ENCODE results near the gene ATF4. TPM values are rescaled to one million over a fixed set of nuclear protein-coding genes. Genes with fewer than 3 reads are reported as not detected.
A peak's percentile ranks its signal among the peaks of the same experiment; 100 is the strongest.

Gene ATF4
- total RNA-seq, 1 experiment from 2014 or later, result 230 TPM

DNA sequence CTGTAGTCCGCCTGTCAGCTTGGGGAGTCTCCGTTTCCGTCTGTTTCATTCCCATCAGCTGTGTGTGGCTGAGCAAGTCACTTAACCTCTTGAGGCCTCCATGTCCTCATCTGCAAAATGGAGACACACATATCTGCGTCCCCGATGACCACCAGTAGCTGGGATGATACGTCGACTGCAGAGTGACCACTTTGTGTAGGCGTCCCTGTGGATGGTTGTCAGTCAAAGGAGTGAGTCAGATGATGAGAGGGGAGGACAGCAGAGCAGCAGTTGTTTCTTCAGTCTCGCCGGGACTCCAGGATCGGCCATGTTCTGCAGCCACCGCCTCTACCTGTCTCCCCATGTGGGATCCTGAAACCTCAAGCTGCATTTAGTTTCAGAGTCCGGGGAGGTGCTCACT lies 43.7 kb upstream of the ATF4 start:
- no peaks in the 10 kb centered on the region for H4K20me1 ChIP-seq (ENCODE audit: low read length)
- intact Hi-C loops (cut with micrococcal nuclease), result no loop called here
- H3K9ac ChIP-seq (ENCODE audit: low read length), result no peak overlapping the region
- no peaks in the 10 kb centered on the region for H3K9me3 ChIP-seq (ENCODE audit: low read length)
- CTCF ChIA-PET, result no interaction called here
- H3K27me3 ChIP-seq (ENCODE audit: low read length), result no peaks in the 10 kb centered on the region
- H3K27ac ChIP-seq (ENCODE audit: low read length), result no peak overlapping the region
- no peaks in the 10 kb centered on the region for H3F3A ChIP-seq (ENCODE audit: low read length, unreplicated experiment)
- no peaks in the 10 kb centered on the region for H3K4me1 ChIP-seq (ENCODE audit: insufficient read depth, low read length)
- no peaks in the 10 kb centered on the region for H3K79me2 ChIP-seq (ENCODE audit: low read length)
- no peak overlapping the region for H3K4me3 ChIP-seq (ENCODE audit: low read length)
- no peak overlapping the region for H2AFZ ChIP-seq (ENCODE audit: low read length)
- TF ChIP-seq EZH2 (IDR thresholded peaks at IDR 0.05; ENCODE audit: low read length, unreplicated experiment) (no peak), EZH2phosphoT487 (IDR thresholded peaks at IDR 0.05; ENCODE audit: borderline replicate concordance, low read length) (no peak)
- TF ChIP-seq, protein P1, sequence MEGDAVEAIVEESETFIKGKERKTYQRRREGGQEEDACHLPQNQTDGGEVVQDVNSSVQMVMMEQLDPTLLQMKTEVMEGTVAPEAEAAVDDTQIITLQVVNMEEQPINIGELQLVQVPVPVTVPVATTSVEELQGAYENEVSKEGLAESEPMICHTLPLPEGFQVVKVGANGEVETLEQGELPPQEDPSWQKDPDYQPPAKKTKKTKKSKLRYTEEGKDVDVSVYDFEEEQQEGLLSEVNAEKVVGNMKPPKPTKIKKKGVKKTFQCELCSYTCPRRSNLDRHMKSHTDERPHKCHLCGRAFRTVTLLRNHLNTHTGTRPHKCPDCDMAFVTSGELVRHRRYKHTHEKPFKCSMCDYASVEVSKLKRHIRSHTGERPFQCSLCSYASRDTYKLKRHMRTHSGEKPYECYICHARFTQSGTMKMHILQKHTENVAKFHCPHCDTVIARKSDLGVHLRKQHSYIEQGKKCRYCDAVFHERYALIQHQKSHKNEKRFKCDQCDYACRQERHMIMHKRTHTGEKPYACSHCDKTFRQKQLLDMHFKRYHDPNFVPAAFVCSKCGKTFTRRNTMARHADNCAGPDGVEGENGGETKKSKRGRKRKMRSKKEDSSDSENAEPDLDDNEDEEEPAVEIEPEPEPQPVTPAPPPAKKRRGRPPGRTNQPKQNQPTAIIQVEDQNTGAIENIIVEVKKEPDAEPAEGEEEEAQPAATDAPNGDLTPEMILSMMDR (conservative IDR thresholded peaks at IDR 0.05; ENCODE audit: low read depth, low read length), result no peak
- no peak overlapping the region for H3K4me2 ChIP-seq (ENCODE audit: low read length)
- no peaks in the 10 kb centered on the region for H3K9me2 ChIP-seq (replicated peaks; ENCODE audit: low read length)
- ATAC-seq, result no peak
- no peaks in the 10 kb centered on the region for H3K36me3 ChIP-seq (ENCODE audit: low read depth, low read length)
- no TSS peak for BruUV-seq (replicated peaks)
- DNase-seq, result no peak
- POLR2A ChIA-PET (ENCODE audit: unreplicated experiment), result no interaction called here

DNA sequence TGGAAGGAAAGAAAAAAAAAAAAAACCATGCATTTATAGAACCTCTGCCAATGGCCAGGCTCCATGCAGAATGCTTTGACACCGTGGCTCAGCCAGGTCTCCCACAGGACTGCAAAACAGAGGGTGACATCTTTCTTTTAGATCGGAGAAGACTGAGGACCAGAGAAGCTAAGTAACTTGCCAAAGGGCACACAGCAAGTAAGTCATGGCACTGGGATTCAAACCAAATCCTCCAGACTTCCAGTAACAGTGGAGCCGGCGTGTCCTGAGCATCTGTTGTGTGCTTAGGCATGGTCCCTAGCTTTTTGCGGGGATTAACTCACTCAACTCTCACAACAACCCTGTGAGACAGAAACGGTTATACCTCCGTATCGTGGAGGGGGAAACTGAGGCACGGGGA lies 42.8 kb upstream of the ATF4 start:
- H3K27ac ChIP-seq (ENCODE audit: low read length), result no peak overlapping the region
- no peaks in the 10 kb centered on the region for H3K9me3 ChIP-seq (ENCODE audit: low read length)
- H4K20me1 ChIP-seq (ENCODE audit: low read length), result no peaks in the 10 kb centered on the region
- no peak for ATAC-seq
- H3K9me2 ChIP-seq (replicated peaks; ENCODE audit: low read length), result no peaks in the 10 kb centered on the region
- POLR2A ChIA-PET (ENCODE audit: unreplicated experiment), result no interaction called here
- no TSS peak for BruUV-seq (replicated peaks)
- H3K9ac ChIP-seq (ENCODE audit: low read length), result no peak overlapping the region
- no peak for TF ChIP-seq EZH2phosphoT487 (IDR thresholded peaks at IDR 0.05; ENCODE audit: borderline replicate concordance, low read length)
- TF ChIP-seq EZH2 (IDR thresholded peaks at IDR 0.05; ENCODE audit: low read length, unreplicated experiment), result no peak
- no peaks in the 10 kb centered on the region for H3K27me3 ChIP-seq (ENCODE audit: low read length)
- H2AFZ ChIP-seq (ENCODE audit: low read length), result no peak overlapping the region
- H3K36me3 ChIP-seq (ENCODE audit: low read depth, low read length), result no peaks in the 10 kb centered on the region
- H3F3A ChIP-seq (ENCODE audit: low read length, unreplicated experiment), result no peaks in the 10 kb centered on the region
- H3K4me2 ChIP-seq (ENCODE audit: low read length), result no peak overlapping the region
- no peaks in the 10 kb centered on the region for H3K79me2 ChIP-seq (ENCODE audit: low read length)
- CTCF ChIA-PET, result no interaction called here
- intact Hi-C loops (cut with micrococcal nuclease), result no loop called here
- H3K4me1 ChIP-seq (ENCODE audit: insufficient read depth, low read length), result no peaks in the 10 kb centered on the region
- no peak overlapping the region for H3K4me3 ChIP-seq (ENCODE audit: low read length)
- no peak for DNase-seq

DNA sequence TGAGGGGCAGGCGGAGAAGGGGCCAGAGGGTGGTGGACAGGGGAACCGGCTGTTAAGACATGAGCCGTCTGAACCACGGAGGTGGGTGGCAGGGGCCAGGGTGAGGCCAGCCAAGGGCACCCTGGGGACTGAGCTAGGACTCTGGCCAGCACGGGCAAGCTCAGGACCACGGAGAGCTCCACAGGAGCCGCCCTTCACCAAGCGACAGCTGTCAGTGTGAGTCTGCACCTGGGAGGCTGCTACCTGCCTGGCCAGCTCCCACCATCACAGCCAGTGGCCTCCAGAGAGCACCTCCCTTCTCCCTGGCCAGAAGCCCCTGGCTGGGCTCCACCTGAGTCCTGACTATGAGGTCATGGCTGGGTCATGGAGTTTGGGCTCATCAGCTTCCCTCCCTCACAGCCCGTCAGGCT lies 41.9 kb upstream of the ATF4 start:
- Histone ChIP-seq H3K4me3 (ENCODE audit: low read length) (no peak overlapping the region), H3K27me3 (ENCODE audit: low read length) (no peaks in the 10 kb centered on the region), H3K9me2 (replicated peaks; ENCODE audit: low read length) (no peaks in the 10 kb centered on the region), H3F3A (ENCODE audit: low read length, unreplicated experiment) (no peaks in the 10 kb centered on the region), H4K20me1 (ENCODE audit: low read length) (no peaks in the 10 kb centered on the region), H3K9ac (ENCODE audit: low read length) (no peak overlapping the region), H3K9me3 (ENCODE audit: low read length) (no peaks in the 10 kb centered on the region), H3K36me3 (ENCODE audit: low read depth, low read length) (no peaks in the 10 kb centered on the region), H3K4me1 (ENCODE audit: insufficient read depth, low read length) (no peaks in the 10 kb centered on the region), H3K27ac (ENCODE audit: low read length) (no peak overlapping the region), H3K4me2 (ENCODE audit: low read length) (no peak overlapping the region), H3K79me2 (ENCODE audit: low read length) (no peaks in the 10 kb centered on the region), H2AFZ (ENCODE audit: low read length) (no peak overlapping the region)
- CTCF ChIA-PET, result interaction anchor here (0.7 kb wide), 1 partner anchor 76 kb away, joined by 3 read pairs; no protein-coding TSS in a partner anchor
- TF ChIP-seq EZH2 (IDR thresholded peaks at IDR 0.05; ENCODE audit: low read length, unreplicated experiment) (no peak), EZH2phosphoT487 (IDR thresholded peaks at IDR 0.05; ENCODE audit: borderline replicate concordance, low read length) (no peak)
- TF ChIP-seq, protein P1 (conservative IDR thresholded peaks at IDR 0.05; ENCODE audit: low read depth, low read length), result no peak
- ATAC-seq (peak; percentile 66), DNase-seq (peak; percentile 56)
- POLR2A ChIA-PET (ENCODE audit: unreplicated experiment), result no interaction called here
- intact Hi-C loops (cut with micrococcal nuclease), result no loop called here
- BruUV-seq (replicated peaks), result no TSS peak
